Esophagus (tissue), 2 donors: Measurements from ENCODE around the gene GCN1. TPM values are rescaled to one million over a fixed set of nuclear protein-coding genes. Genes with fewer than 3 reads are reported as not detected.

Experiments
- H3K27ac ChIP-seq, 2 donors: one replicate each; pipeline ENCODE4 v1.5.1; 2013; ENCODE audit warnings: low read depth in 2 of 2, mild to moderate bottlenecking in 2 of 2, inconsistent platforms in 1 of 2, low read length in 1 of 2, moderate library complexity in 1 of 2
- H3K27me3 ChIP-seq, 2 donors: one replicate each; pipeline ENCODE4 v1.6.1; 2013; ENCODE audit warnings: low read length in 2 of 2, control low read depth in 1 of 2, mild to moderate bottlenecking in 1 of 2; ENCODE audit not compliant: insufficient read depth in 2 of 2, control insufficient read depth in 1 of 2
- H3K36me3 ChIP-seq, 2 donors: one replicate each; pipeline ENCODE4 v1.6.1; 2013; ENCODE audit warnings: low read length in 1 of 2; ENCODE audit not compliant: control insufficient read depth in 2 of 2, insufficient read depth in 2 of 2
- H3K4me1 ChIP-seq, 2 donors: one replicate each; pipeline ENCODE4 v1.6.1; 2013; ENCODE audit warnings: low read length in 1 of 2; ENCODE audit not compliant: control insufficient read depth in 2 of 2, insufficient read depth in 2 of 2
- H3K4me3 ChIP-seq, 2 donors: one replicate each; pipeline ENCODE4 v1.5.1; 2013; ENCODE audit warnings: low read length in 2 of 2, mild to moderate bottlenecking in 2 of 2, low read depth in 1 of 2, moderate library complexity in 1 of 2
- H3K9me3 ChIP-seq, 2 donors: one replicate each; pipeline ENCODE4 v1.6.1; 2013; ENCODE audit warnings: mild to moderate bottlenecking in 2 of 2, low read depth in 1 of 2, low read length in 1 of 2, moderate library complexity in 1 of 2; ENCODE audit not compliant: control insufficient read depth in 2 of 2, insufficient read depth in 1 of 2
- whole genome bisulfite sequencing, 2 donors: extraction: QIAGEN DNeasy Blood & Tissue Kit; methylation state at CpG; one replicate each; pipeline ENCODE4 v1.1.7; 2013; 5-methylcytosine and 5-hydroxymethylcytosine counted together
- polyA plus RNA-seq, 2 donors: library from polyadenylated mRNA; stranded (reverse); fragments of 200-250 nt; gene quantifications; one replicate each; pipeline ENCODE4 v1.2.3, GENCODE V29; 2013
- donor health status: healthy with polysubstance abuse.
- donor health status: Bipolar disorder and iron deficiency.

The GCN1 gene
- polyA plus RNA-seq, 2 donors = 22.9 to 28.1 TPM

GRCh38 chr12:120229487-120230325 is 35.2 kb upstream of the GCN1 start:
- Histone ChIP-seq H3K4me1 (peaks cover 25 to 45% of the 10 kb centered on the region in 2 donors), H3K36me3 (no peaks in the 10 kb centered on the region), H3K27me3 (no peaks in the 10 kb centered on the region), H3K27ac (peak overlapping the region; percentile 75 to 90), H3K4me3 (no peak overlapping the region), H3K9me3 (no peaks in the 10 kb centered on the region)
- WGBS, 2 donors = 34 to 56% methylated on average over 12 of the region's 12 CpGs

- WGBS, 2 donors = 33 to 38% methylated on average over 7 of the region's 7 CpGs
- H3K27ac ChIP-seq = peak overlapping the region; percentile 75 to 90
- no peaks in the 10 kb centered on the region for H3K9me3 ChIP-seq
- H3K4me3 ChIP-seq = no peak overlapping the region
- H3K27me3 ChIP-seq = no peaks in the 10 kb centered on the region
- peaks cover 27 to 51% of the 10 kb centered on the region in 2 donors for H3K4me1 ChIP-seq
- no peaks in the 10 kb centered on the region for H3K36me3 ChIP-seq
Measured at GRCh38 chr12:120229071-120229486, 34.6 kb upstream of the GCN1 start.

GRCh38 chr12:120228291-120229070 is 34.0 kb upstream of the GCN1 start:
- 15 to 16% methylated on average over 22 to 23 of the region's 23 CpGs for WGBS, 2 donors
- no peaks in the 10 kb centered on the region for H3K9me3 ChIP-seq
- peaks cover 0 to 2% of the 10 kb centered on the region in 2 donors for H3K36me3 ChIP-seq
- peaks cover 28 to 52% of the 10 kb centered on the region in 2 donors for H3K4me1 ChIP-seq
- no peaks in the 10 kb centered on the region for H3K27me3 ChIP-seq
- H3K27ac ChIP-seq = peak overlapping the region; percentile 75 to 90
- H3K4me3 ChIP-seq = peak overlapping the region in 1 of 2 donors; percentile 1

- peaks cover 28 to 52% of the 10 kb centered on the region in 2 donors for H3K4me1 ChIP-seq
- no peak overlapping the region for H3K4me3 ChIP-seq
- 33 to 56% methylated on average over 3 of the region's 3 CpGs for WGBS, 2 donors
- no peaks in the 10 kb centered on the region for H3K27me3 ChIP-seq
- peaks cover 0 to 6% of the 10 kb centered on the region in 2 donors for H3K36me3 ChIP-seq
- no peaks in the 10 kb centered on the region for H3K9me3 ChIP-seq
- H3K27ac ChIP-seq = no peak overlapping the region
Measured at GRCh38 chr12:120228041-120228290, 33.5 kb upstream of the GCN1 start.

GRCh38 chr12:120227233-120228040 is 32.9 kb upstream of the GCN1 start:
- H3K27me3 ChIP-seq = no peaks in the 10 kb centered on the region
- no peak overlapping the region for H3K27ac ChIP-seq
- H3K9me3 ChIP-seq = no peaks in the 10 kb centered on the region
- H3K4me3 ChIP-seq = no peak overlapping the region
- WGBS, 2 donors = 75 to 77% methylated on average over 8 of the region's 8 CpGs
- peaks cover 28 to 51% of the 10 kb centered on the region in 2 donors for H3K4me1 ChIP-seq
- peaks cover 0 to 10% of the 10 kb centered on the region in 2 donors for H3K36me3 ChIP-seq

GRCh38 chr12:120225852-120226640 is 31.5 kb upstream of the GCN1 start:
- Histone ChIP-seq H3K27me3 (no peaks in the 10 kb centered on the region), H3K4me1 (peaks cover 25 to 38% of the 10 kb centered on the region in 2 donors), H3K4me3 (no peak overlapping the region), H3K9me3 (no peaks in the 10 kb centered on the region), H3K36me3 (peaks cover 5 to 21% of the 10 kb centered on the region in 2 donors), H3K27ac (peak overlapping the region; percentile 8 to 62)
- 59 to 61% methylated on average over 13 of the region's 13 CpGs for WGBS, 2 donors

GRCh38 chr12:120225200-120225558 is 30.7 kb upstream of the GCN1 start:
- H3K27ac ChIP-seq = peak overlapping the region; percentile 30 to 44
- H3K36me3 ChIP-seq = peaks cover 5 to 21% of the 10 kb centered on the region in 2 donors
- no peak overlapping the region for H3K4me3 ChIP-seq
- H3K27me3 ChIP-seq = no peaks in the 10 kb centered on the region
- no peaks in the 10 kb centered on the region for H3K9me3 ChIP-seq
- 40 to 41% methylated on average over 9 of the region's 9 CpGs for whole genome bisulfite sequencing, 2 donors
- peaks cover 18 to 34% of the 10 kb centered on the region in 2 donors for H3K4me1 ChIP-seq

GRCh38 chr12:120224304-120225199 is 30.0 kb upstream of the GCN1 start:
- peaks cover 12 to 27% of the 10 kb centered on the region in 2 donors for H3K4me1 ChIP-seq
- H3K4me3 ChIP-seq = peak overlapping the region; percentile 38 to 43
- WGBS, 2 donors = 36 to 37% methylated on average over 21 to 25 of the region's 25 CpGs
- no peaks in the 10 kb centered on the region for H3K9me3 ChIP-seq
- peaks cover 7 to 25% of the 10 kb centered on the region in 2 donors for H3K36me3 ChIP-seq
- peak overlapping the region; percentile 30 to 44 for H3K27ac ChIP-seq
- H3K27me3 ChIP-seq = no peaks in the 10 kb centered on the region
